ENCODE results near the gene ING4. TPM values are rescaled to one million over a fixed set of nuclear protein-coding genes. Genes with fewer than 3 reads are reported as not detected.

ING4 gene
- total and polyA plus RNA-seq, 2 of the 13 experiments (the other 11 are each of a cell fraction or from before 2014, with no cell fraction given), result 14.4 to 32.4 TPM

DNA sequence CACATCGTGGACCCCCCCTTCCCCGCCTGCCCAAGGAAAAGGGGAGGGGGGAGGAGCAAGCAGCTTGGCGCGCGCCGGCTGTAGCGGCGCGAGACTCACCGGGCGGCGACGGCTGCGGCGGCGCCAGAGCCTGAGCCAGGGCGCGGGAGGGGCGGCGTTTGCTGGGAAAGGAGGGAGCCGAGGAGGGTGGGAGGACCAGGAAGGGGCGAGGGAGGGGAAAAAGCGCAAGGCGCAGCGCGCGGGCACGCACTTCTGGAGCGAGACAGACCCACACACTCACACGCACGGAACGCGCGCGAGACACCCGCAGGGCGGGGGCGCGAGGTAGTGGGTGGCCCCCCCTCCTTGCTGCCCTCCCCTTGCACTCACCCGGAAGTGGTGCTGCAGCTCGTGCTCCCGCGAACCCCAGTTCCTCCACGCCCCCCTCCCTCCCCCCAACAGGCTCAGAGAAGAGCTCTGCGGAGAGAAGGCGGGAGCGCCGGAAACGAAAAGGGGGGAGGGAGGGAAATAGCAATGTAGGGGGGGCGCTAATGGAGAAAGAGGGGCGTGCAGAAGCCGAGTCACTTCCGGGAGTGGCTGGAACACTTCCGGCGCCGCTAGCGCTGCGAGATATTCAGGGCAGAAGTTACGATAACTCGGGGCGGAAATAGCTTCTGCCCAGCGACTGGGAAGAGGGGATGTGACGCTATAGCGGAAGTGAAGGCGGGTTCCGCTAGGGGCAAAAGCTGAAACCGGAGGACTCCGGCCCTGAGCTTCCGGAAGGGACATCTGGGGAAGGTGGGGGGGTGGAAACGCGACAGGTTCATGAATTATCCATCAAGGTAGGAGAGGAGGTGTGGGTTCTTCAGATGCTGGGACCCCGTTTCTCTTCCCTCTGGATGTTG is 26.3 kb upstream of the ING4 start, which contains the start of gene ZNF384 (continued):
- TF ChIP-seq, protein P1, sequence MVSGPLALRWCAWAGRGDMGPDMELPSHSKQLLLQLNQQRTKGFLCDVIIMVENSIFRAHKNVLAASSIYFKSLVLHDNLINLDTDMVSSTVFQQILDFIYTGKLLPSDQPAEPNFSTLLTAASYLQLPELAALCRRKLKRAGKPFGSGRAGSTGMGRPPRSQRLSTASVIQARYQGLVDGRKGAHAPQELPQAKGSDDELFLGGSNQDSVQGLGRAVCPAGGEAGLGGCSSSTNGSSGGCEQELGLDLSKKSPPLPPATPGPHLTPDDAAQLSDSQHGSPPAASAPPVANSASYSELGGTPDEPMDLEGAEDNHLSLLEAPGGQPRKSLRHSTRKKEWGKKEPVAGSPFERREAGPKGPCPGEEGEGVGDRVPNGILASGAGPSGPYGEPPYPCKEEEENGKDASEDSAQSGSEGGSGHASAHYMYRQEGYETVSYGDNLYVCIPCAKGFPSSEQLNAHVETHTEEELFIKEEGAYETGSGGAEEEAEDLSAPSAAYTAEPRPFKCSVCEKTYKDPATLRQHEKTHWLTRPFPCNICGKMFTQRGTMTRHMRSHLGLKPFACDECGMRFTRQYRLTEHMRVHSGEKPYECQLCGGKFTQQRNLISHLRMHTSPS (CRISPR knock-in tag; IDR thresholded peaks at IDR 0.05; ENCODE audit: low read depth), result no peak; the same call in 1 of the 2 replicates
- TF ChIP-seq PHF21A (CRISPR knock-in tag; IDR thresholded peaks at IDR 0.05) (peak; percentile 33; the same call in 1 of the 2 replicates), ZNF737 (CRISPR knock-in tag; IDR thresholded peaks at IDR 0.05; ENCODE audit: borderline replicate concordance) (no peak), NCOR1 (IDR thresholded peaks at IDR 0.05; ENCODE audit: borderline replicate concordance, low read length) (peak; percentile 77; the same call in 1 of the 2 replicates), NCOA2 (CRISPR knock-in tag; IDR thresholded peaks at IDR 0.05) (no peak), TBX2 (CRISPR knock-in tag; IDR thresholded peaks at IDR 0.05; ENCODE audit: borderline replicate concordance) (peak; percentile 88), NPAS2 (CRISPR knock-in tag; IDR thresholded peaks at IDR 0.05; ENCODE audit: borderline replicate concordance) (no peak), ZNF205 (CRISPR knock-in tag; IDR thresholded peaks at IDR 0.05) (no peak), HNRNPUL1 (IDR thresholded peaks at IDR 0.05; ENCODE audit: low read depth, low read length) (no peak), DMAP1 (CRISPR knock-in tag; IDR thresholded peaks at IDR 0.05) (no peak; the same call in 1 of the 2 replicates), ZNF709 (CRISPR knock-in tag; IDR thresholded peaks at IDR 0.05) (no peak), ZNF776 (CRISPR knock-in tag; IDR thresholded peaks at IDR 0.05) (peak; percentile 94), ZNF878 (CRISPR knock-in tag; IDR thresholded peaks at IDR 0.05) (0 out of 2 replicates have a peak, but pooled peaks have one; percentile 34)
- TF ChIP-seq, protein P2, sequence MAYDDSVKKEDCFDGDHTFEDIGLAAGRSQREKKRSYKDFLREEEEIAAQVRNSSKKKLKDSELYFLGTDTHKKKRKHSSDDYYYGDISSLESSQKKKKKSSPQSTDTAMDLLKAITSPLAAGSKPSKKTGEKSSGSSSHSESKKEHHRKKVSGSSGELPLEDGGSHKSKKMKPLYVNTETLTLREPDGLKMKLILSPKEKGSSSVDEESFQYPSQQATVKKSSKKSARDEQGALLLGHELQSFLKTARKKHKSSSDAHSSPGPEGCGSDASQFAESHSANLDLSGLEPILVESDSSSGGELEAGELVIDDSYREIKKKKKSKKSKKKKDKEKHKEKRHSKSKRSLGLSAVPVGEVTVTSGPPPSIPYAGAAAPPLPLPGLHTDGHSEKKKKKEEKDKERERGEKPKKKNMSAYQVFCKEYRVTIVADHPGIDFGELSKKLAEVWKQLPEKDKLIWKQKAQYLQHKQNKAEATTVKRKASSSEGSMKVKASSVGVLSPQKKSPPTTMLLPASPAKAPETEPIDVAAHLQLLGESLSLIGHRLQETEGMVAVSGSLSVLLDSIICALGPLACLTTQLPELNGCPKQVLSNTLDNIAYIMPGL (CRISPR knock-in tag; IDR thresholded peaks at IDR 0.05; ENCODE audit: borderline replicate concordance in 1 of 2, low read depth in 1 of 2), result peak; percentile 61 to 91
- TF ChIP-seq, protein P3, sequence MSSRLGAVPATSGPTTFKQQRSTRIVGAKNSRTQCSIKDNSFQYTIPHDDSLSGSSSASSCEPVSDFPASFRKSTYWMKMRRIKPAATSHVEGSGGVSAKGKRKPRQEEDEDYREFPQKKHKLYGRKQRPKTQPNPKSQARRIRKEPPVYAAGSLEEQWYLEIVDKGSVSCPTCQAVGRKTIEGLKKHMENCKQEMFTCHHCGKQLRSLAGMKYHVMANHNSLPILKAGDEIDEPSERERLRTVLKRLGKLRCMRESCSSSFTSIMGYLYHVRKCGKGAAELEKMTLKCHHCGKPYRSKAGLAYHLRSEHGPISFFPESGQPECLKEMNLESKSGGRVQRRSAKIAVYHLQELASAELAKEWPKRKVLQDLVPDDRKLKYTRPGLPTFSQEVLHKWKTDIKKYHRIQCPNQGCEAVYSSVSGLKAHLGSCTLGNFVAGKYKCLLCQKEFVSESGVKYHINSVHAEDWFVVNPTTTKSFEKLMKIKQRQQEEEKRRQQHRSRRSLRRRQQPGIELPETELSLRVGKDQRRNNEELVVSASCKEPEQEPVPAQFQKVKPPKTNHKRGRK (CRISPR knock-in tag; IDR thresholded peaks at IDR 0.05), result no peak
- TF ChIP-seq, protein P4, sequence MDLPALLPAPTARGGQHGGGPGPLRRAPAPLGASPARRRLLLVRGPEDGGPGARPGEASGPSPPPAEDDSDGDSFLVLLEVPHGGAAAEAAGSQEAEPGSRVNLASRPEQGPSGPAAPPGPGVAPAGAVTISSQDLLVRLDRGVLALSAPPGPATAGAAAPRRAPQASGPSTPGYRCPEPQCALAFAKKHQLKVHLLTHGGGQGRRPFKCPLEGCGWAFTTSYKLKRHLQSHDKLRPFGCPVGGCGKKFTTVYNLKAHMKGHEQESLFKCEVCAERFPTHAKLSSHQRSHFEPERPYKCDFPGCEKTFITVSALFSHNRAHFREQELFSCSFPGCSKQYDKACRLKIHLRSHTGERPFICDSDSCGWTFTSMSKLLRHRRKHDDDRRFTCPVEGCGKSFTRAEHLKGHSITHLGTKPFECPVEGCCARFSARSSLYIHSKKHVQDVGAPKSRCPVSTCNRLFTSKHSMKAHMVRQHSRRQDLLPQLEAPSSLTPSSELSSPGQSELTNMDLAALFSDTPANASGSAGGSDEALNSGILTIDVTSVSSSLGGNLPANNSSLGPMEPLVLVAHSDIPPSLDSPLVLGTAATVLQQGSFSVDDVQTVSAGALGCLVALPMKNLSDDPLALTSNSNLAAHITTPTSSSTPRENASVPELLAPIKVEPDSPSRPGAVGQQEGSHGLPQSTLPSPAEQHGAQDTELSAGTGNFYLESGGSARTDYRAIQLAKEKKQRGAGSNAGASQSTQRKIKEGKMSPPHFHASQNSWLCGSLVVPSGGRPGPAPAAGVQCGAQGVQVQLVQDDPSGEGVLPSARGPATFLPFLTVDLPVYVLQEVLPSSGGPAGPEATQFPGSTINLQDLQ (CRISPR knock-in tag; IDR thresholded peaks at IDR 0.05), result no peak; the same call in 1 of the 2 replicates
- TF ChIP-seq, protein P5, sequence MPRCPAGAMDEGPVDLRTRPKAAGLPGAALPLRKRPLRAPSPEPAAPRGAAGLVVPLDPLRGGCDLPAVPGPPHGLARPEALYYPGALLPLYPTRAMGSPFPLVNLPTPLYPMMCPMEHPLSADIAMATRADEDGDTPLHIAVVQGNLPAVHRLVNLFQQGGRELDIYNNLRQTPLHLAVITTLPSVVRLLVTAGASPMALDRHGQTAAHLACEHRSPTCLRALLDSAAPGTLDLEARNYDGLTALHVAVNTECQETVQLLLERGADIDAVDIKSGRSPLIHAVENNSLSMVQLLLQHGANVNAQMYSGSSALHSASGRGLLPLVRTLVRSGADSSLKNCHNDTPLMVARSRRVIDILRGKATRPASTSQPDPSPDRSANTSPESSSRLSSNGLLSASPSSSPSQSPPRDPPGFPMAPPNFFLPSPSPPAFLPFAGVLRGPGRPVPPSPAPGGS (CRISPR knock-in tag; IDR thresholded peaks at IDR 0.05), result peak; percentile 69; the same call in 1 of the 2 replicates
